H9 (cell line): ENCODE data around the gene NMT1. TPM values are rescaled to one million over a fixed set of nuclear protein-coding genes. Genes with fewer than 3 reads are reported as not detected.

Source experiments
- DNase-seq: peaks from one replicate; pipeline ENCODE4 v3.0.0-alpha.2; 2017
- H2AFZ ChIP-seq: one replicate; pipeline ENCODE4 v1.6.1; 2013; ENCODE audit warnings: mild to moderate bottlenecking, low read length, control low read depth, moderate library complexity
- H2AK5ac ChIP-seq: 2 replicates; pipeline ENCODE4 v1.6.1; 2013; ENCODE audit warnings: low read length, control low read depth, mixed read lengths; ENCODE audit not compliant: insufficient read length
- H2BK120ac ChIP-seq: one replicate; pipeline ENCODE4 v1.6.1; 2013; ENCODE audit warnings: low read depth, mild to moderate bottlenecking, low read length, control low read depth, inconsistent platforms; ENCODE audit not compliant: poor library complexity, severe bottlenecking
- H2BK12ac ChIP-seq: 2 replicates; pipeline ENCODE4 v1.6.1; 2013; ENCODE audit warnings: low read length, control low read depth, mixed read lengths, low read depth; ENCODE audit not compliant: insufficient read length
- H2BK15ac ChIP-seq: 2 replicates; pipeline ENCODE4 v1.6.1; 2013; ENCODE audit warnings: low read depth, low read length, control low read depth
- H2BK20ac ChIP-seq: one replicate; pipeline ENCODE4 v1.6.1; 2013; ENCODE audit warnings: low read depth, mild to moderate bottlenecking, low read length, control low read depth, inconsistent platforms; ENCODE audit not compliant: poor library complexity, severe bottlenecking
- H2BK5ac ChIP-seq: 2 replicates; pipeline ENCODE4 v1.6.1; 2013; ENCODE audit warnings: low read length, control low read depth, mixed read lengths; ENCODE audit not compliant: insufficient read length
- H3K14ac ChIP-seq: 2 replicates; pipeline ENCODE4 v1.6.1; 2013; ENCODE audit warnings: low read length, control low read depth; ENCODE audit not compliant: insufficient read depth
- H3K18ac ChIP-seq: 2 replicates; pipeline ENCODE4 v1.6.1; 2013; ENCODE audit warnings: low read depth, mild to moderate bottlenecking, mixed read lengths, low read length, control low read depth; ENCODE audit not compliant: insufficient read length
- H3K23ac ChIP-seq: 2 replicates; pipeline ENCODE4 v1.6.1; 2013; ENCODE audit warnings: low read length, control low read depth, mixed read lengths, low read depth; ENCODE audit not compliant: insufficient read length
- H3K23me2 ChIP-seq: 2 replicates; pipeline ENCODE4 v1.6.1; 2013; ENCODE audit warnings: low read depth, mild to moderate bottlenecking, mixed read lengths, low read length, control low read depth; ENCODE audit not compliant: insufficient read length, poor library complexity, severe bottlenecking
- H3K27ac ChIP-seq: 2 replicates; pipeline ENCODE4 v1.5.1; 2013; ENCODE audit warnings: low read length, control low read depth, mixed read lengths, low read depth; ENCODE audit not compliant: insufficient read length
- H3K27me3 ChIP-seq: 2 replicates; pipeline ENCODE4 v1.6.1; 2013; ENCODE audit warnings: low read length, control low read depth, inconsistent platforms; ENCODE audit not compliant: insufficient read depth
- H3K4ac ChIP-seq: 2 replicates; pipeline ENCODE4 v1.6.1; 2013; ENCODE audit warnings: low read depth, mild to moderate bottlenecking, control low read depth, inconsistent platforms, low read length, moderate library complexity
- H3K4me1 ChIP-seq: 2 replicates; pipeline ENCODE4 v1.6.1; 2013; ENCODE audit warnings: low read length, control low read depth, inconsistent platforms; ENCODE audit not compliant: insufficient read depth
- H3K4me2 ChIP-seq: 2 replicates; pipeline ENCODE4 v1.6.1; 2013; ENCODE audit warnings: low read length, control low read depth, mixed read lengths; ENCODE audit not compliant: insufficient read length, insufficient read depth
- H3K56ac ChIP-seq: 2 replicates; pipeline ENCODE4 v1.6.1; 2013; ENCODE audit warnings: low read depth, mild to moderate bottlenecking, mixed read lengths, low read length, control low read depth; ENCODE audit not compliant: insufficient read length
- H3K79me1 ChIP-seq: 2 replicates; pipeline ENCODE4 v1.6.1; 2013; ENCODE audit warnings: low read depth, mild to moderate bottlenecking, moderate library complexity, low read length, control low read depth, inconsistent platforms; ENCODE audit not compliant: insufficient read depth, poor library complexity, severe bottlenecking
- H3K79me2 ChIP-seq: 2 replicates; pipeline ENCODE4 v1.6.1; 2013; ENCODE audit warnings: low read length, control low read depth, inconsistent platforms; ENCODE audit not compliant: insufficient read depth
- H3K9ac ChIP-seq: 2 replicates; pipeline ENCODE4 v1.6.1; 2013; ENCODE audit warnings: low read length, control low read depth, mixed read lengths; ENCODE audit not compliant: insufficient read length; ENCODE audit errors: extremely low read depth
- H3K9me3 ChIP-seq: one replicate; pipeline ENCODE4 v1.6.1; 2013; ENCODE audit warnings: low read depth, low read length, inconsistent platforms; ENCODE audit not compliant: control insufficient read depth
- H3T11ph ChIP-seq: one replicate; pipeline ENCODE4 v1.6.1; 2013; ENCODE audit warnings: mild to moderate bottlenecking, low read length, control low read depth, inconsistent platforms
- H4K20me1 ChIP-seq: one replicate; pipeline ENCODE4 v1.6.1; 2013; ENCODE audit not compliant: control insufficient read depth, insufficient read length, insufficient read depth
- H4K5ac ChIP-seq: 2 replicates; pipeline ENCODE4 v1.6.1; 2013; ENCODE audit warnings: low read depth, mild to moderate bottlenecking, mixed read lengths, low read length, control low read depth; ENCODE audit not compliant: insufficient read length
- H4K8ac ChIP-seq: replicated peaks from 2 replicates; pipeline ENCODE4 v1.6.1; 2013; ENCODE audit warnings: low read length, control low read depth, mixed read lengths, low read depth; ENCODE audit not compliant: insufficient read length
- H4K91ac ChIP-seq: 2 replicates; pipeline ENCODE4 v1.6.1; 2013; ENCODE audit warnings: low read depth, mild to moderate bottlenecking, moderate library complexity, mixed read lengths, low read length, control low read depth; ENCODE audit not compliant: insufficient read length
- H3K27ac Mint-ChIP-seq, 3 experiments: 2 replicates in 2 of 3; 3 replicates in 1 of 3; pipeline ENCODE4 v1.8.0; 2020 to 2021; ENCODE audit warnings: mixed read lengths in 3 of 3, mild to moderate bottlenecking in 1 of 3, moderate library complexity in 1 of 3
- H3K27me3 Mint-ChIP-seq: 2 replicates; pipeline ENCODE4 v1.8.0; 2021; ENCODE audit warnings: low read depth, mild to moderate bottlenecking, moderate library complexity, mixed read lengths
- H3K36me3 Mint-ChIP-seq, 3 experiments: 2 replicates in 2 of 3; 3 replicates in 1 of 3; pipeline ENCODE4 v1.8.0; 2020 to 2021; ENCODE audit warnings: low read depth in 3 of 3, mixed read lengths in 3 of 3; ENCODE audit not compliant: insufficient read depth in 1 of 3
- H3K4me1 Mint-ChIP-seq, 2 experiments: 2 replicates each; pipeline ENCODE4 v1.8.0; 2020; ENCODE audit warnings: mixed read lengths in 2 of 2
- H3K4me3 Mint-ChIP-seq, 2 experiments: 2 replicates in 1 of 2; 3 replicates in 1 of 2; pipeline ENCODE4 v1.8.0; 2020 to 2021; ENCODE audit warnings: mild to moderate bottlenecking in 2 of 2, mixed read lengths in 2 of 2, moderate library complexity in 1 of 2
- H3K9me3 Mint-ChIP-seq, 2 experiments: 2 replicates in 1 of 2; 3 replicates in 1 of 2; pipeline ENCODE4 v1.8.0; 2020; ENCODE audit warnings: mild to moderate bottlenecking in 2 of 2, mixed read lengths in 2 of 2, moderate library complexity in 1 of 2
- WGBS: extraction: QIAGEN DNeasy Blood & Tissue Kit; methylation state at CpG from one replicate; pipeline ENCODE4 v1.1.7; 2013; ENCODE audit warnings: missing lambda C conversion rate, low lambda C conversion rate, mixed read lengths; ENCODE audit not compliant: insufficient read length; ENCODE audit errors: extremely low coverage; 5-methylcytosine and 5-hydroxymethylcytosine counted together
- total RNA-seq: library from RNA; stranded (reverse); gene quantifications from 2 replicates; pipeline ENCODE4 v1.2.1, GENCODE V29; 2021
- TF ChIP-seq, protein P1 (sequence below): fragments of 200-600 bp; sonication (generic); conservative IDR thresholded peaks from 3 replicates; pipeline ENCODE4 v1.8.0; 2021; ENCODE audit warnings: antibody characterized with exemption, mild to moderate bottlenecking

The NMT1 gene
- total RNA-seq, 1 experiment from 2014 or later = 150 TPM

DNA sequence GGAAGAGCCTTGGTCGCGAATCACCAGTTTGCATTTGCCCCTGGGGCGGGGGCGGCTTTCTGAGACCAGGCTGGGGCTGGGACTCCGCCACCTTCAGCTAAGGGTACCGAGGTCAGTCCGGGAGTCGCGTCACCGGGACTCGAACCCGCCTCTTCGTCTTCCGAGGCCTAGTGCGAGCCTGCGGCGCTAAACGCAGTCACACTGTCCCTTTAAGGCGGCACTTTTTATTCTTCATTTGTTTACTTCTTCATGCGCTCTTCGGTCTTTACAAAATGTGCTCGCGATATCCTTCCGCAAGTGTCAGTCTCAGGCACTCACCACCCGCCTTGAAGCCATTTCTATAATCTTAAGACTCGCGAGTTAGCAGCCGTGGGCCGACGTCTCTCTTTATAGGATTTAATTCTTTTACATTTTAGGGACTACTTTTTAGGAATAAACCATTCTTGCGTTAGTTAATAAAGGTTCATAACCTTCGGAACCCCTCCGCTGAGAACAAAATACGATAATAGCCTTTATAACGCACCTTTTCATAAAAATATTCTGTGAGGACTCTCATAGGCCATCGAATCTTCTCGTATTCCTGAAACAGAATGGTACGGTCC, 86.6 kb downstream of the NMT1 start:
- DNase-seq = peak; percentile 92
- TF ChIP-seq, protein P1, sequence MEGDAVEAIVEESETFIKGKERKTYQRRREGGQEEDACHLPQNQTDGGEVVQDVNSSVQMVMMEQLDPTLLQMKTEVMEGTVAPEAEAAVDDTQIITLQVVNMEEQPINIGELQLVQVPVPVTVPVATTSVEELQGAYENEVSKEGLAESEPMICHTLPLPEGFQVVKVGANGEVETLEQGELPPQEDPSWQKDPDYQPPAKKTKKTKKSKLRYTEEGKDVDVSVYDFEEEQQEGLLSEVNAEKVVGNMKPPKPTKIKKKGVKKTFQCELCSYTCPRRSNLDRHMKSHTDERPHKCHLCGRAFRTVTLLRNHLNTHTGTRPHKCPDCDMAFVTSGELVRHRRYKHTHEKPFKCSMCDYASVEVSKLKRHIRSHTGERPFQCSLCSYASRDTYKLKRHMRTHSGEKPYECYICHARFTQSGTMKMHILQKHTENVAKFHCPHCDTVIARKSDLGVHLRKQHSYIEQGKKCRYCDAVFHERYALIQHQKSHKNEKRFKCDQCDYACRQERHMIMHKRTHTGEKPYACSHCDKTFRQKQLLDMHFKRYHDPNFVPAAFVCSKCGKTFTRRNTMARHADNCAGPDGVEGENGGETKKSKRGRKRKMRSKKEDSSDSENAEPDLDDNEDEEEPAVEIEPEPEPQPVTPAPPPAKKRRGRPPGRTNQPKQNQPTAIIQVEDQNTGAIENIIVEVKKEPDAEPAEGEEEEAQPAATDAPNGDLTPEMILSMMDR = no peak
- Mint-ChIP-seq H3K9me3 (no peaks in the 10 kb centered on the region; a peak in 1 of 5 replicates), H3K4me1 (peaks cover 40 to 48% of the 10 kb centered on the region in 2 experiments), H3K27me3 (peaks cover 2% of the 10 kb centered on the region), H3K27ac (peak overlapping the region; percentile 99 to 100 (median 100)), H3K4me3 (peak overlapping the region; percentile 98 to 99), H3K36me3 (peaks cover 0 to 5% (median 3%) of the 10 kb centered on the region in 3 experiments; a peak in 2 of 7 replicates)
- no peak overlapping the region for H3K23ac ChIP-seq
- H3K18ac ChIP-seq = peak overlapping the region; percentile 98
- H2AFZ ChIP-seq = no peak overlapping the region
- H3K79me2 ChIP-seq = no peaks in the 10 kb centered on the region; the same call in 1 of the 2 replicates
- no peaks in the 10 kb centered on the region for H3K27me3 ChIP-seq
- H4K8ac ChIP-seq = no peak overlapping the region
- WGBS = no CpG with 5 or more reads among the region's 38 CpGs
- H3K14ac ChIP-seq = peak overlapping the region; percentile 90
- H2BK12ac ChIP-seq = no peak overlapping the region
- peak overlapping the region; percentile 58 for H4K5ac ChIP-seq
- peak overlapping the region; percentile 46 for H3K4me2 ChIP-seq
- H3K9ac ChIP-seq = peak overlapping the region; percentile 93
- H4K20me1 ChIP-seq = no peaks in the 10 kb centered on the region
- H2BK120ac ChIP-seq = peak overlapping the region; percentile 74
- no peak overlapping the region for H2BK15ac ChIP-seq
- H2BK20ac ChIP-seq = no peak overlapping the region
- no peak overlapping the region for H4K91ac ChIP-seq
- H3T11ph ChIP-seq = no peak overlapping the region
- peaks cover 4% of the 10 kb centered on the region for H3K79me1 ChIP-seq
- peak overlapping the region; percentile 5 for H3K56ac ChIP-seq
- H2BK5ac ChIP-seq = peak overlapping the region; percentile 91
- no peak overlapping the region for H2AK5ac ChIP-seq
- peak overlapping the region; percentile 92 for H3K27ac ChIP-seq
- H3K4me1 ChIP-seq = peaks cover 2% of the 10 kb centered on the region; the same call in 1 of the 2 replicates
- no peak overlapping the region for H3K4ac ChIP-seq
- no peaks in the 10 kb centered on the region for H3K9me3 ChIP-seq
- peaks cover 22% of the 10 kb centered on the region for H3K23me2 ChIP-seq
